DOHH2 (cell line): ENCODE measurements around the gene AXIN2.
"Not testable (repeated sequence)": the region's sequence is repeated elsewhere in the genome, so short reads cannot be mapped to it uniquely, and the experiment has no call there.

Source experiments
- H3F3A ChIP-seq: fragments of 200-600 bp; sonication (generic), shearing (Covaris generic); 2 replicates; pipeline ENCODE4 v1.6.0; 2016; ENCODE audit warnings: antibody characterized with exemption, mild to moderate bottlenecking; ENCODE audit not compliant: control insufficient read depth, insufficient read depth
- H3K27ac ChIP-seq: fragments of 200-600 bp; sonication (generic); 2 replicates; pipeline ENCODE4 v1.5.1; 2014; ENCODE audit warnings: low read depth, mild to moderate bottlenecking, low read length, moderate library complexity
- H3K27me3 ChIP-seq: fragments of 200-600 bp; sonication (generic); 2 replicates; pipeline ENCODE4 v1.6.1; 2014; ENCODE audit warnings: mild to moderate bottlenecking, low read length, mixed read lengths; ENCODE audit not compliant: control insufficient read depth
- H3K36me3 ChIP-seq: fragments of 200-600 bp; sonication (generic); 2 replicates; pipeline ENCODE4 v1.6.1; 2014; ENCODE audit warnings: mild to moderate bottlenecking, low read length, moderate library complexity, mixed read lengths; ENCODE audit not compliant: control insufficient read depth
- H3K4me1 ChIP-seq: fragments of 200-600 bp; sonication (generic); 2 replicates; pipeline ENCODE4 v1.6.1; 2014; ENCODE audit warnings: mild to moderate bottlenecking, low read length, mixed read lengths; ENCODE audit not compliant: control insufficient read depth
- H3K4me2 ChIP-seq: fragments of 200-600 bp; sonication (generic); 2 replicates; pipeline ENCODE4 v1.6.0; 2014; ENCODE audit warnings: mild to moderate bottlenecking, low read length, moderate library complexity
- H3K4me3 ChIP-seq: fragments of 200-600 bp; sonication (generic); 2 replicates; pipeline ENCODE4 v1.5.1; 2014; ENCODE audit warnings: mild to moderate bottlenecking, low read length, mixed read lengths
- H3K79me2 ChIP-seq: fragments of 200-600 bp; sonication (generic); 2 replicates; pipeline ENCODE4 v1.6.1; 2014; ENCODE audit warnings: mild to moderate bottlenecking, low read length, mixed read lengths; ENCODE audit not compliant: control insufficient read depth
- H3K9me2 ChIP-seq: fragments of 200-600 bp; sonication (generic); replicated peaks from 2 replicates; pipeline ENCODE4 v1.6.1; 2014; ENCODE audit warnings: mild to moderate bottlenecking, low read length, mixed read lengths; ENCODE audit not compliant: control insufficient read depth
- H3K9me3 ChIP-seq: fragments of 200-600 bp; sonication (generic); 2 replicates; pipeline ENCODE4 v1.6.1; 2014; ENCODE audit warnings: antibody characterized with exemption, low read length, mixed read lengths; ENCODE audit not compliant: control insufficient read depth, insufficient read depth
- H4K20me1 ChIP-seq: fragments of 200-600 bp; sonication (generic); 2 replicates; pipeline ENCODE4 v1.6.0; 2014; ENCODE audit warnings: low read depth, mild to moderate bottlenecking, antibody characterized with exemption, low read length, moderate library complexity; ENCODE audit not compliant: control insufficient read depth, insufficient read depth
- CTCF ChIP-seq: fragments of 200-600 bp; sonication (generic); IDR thresholded peaks from one replicate; pipeline ENCODE4 v1.5.1; 2014; ENCODE audit warnings: antibody characterized with exemption, mild to moderate bottlenecking, low read depth, low read length; ENCODE audit not compliant: poor library complexity, severe bottlenecking
- EZH2phosphoT487 ChIP-seq: fragments of 200-600 bp; sonication (generic); IDR thresholded peaks from 2 replicates; pipeline ENCODE4 v1.6.1; 2017; ENCODE audit warnings: borderline replicate concordance, mild to moderate bottlenecking, antibody characterized with exemption, low read length, moderate library complexity, mixed read lengths

AXIN2 gene

DNA sequence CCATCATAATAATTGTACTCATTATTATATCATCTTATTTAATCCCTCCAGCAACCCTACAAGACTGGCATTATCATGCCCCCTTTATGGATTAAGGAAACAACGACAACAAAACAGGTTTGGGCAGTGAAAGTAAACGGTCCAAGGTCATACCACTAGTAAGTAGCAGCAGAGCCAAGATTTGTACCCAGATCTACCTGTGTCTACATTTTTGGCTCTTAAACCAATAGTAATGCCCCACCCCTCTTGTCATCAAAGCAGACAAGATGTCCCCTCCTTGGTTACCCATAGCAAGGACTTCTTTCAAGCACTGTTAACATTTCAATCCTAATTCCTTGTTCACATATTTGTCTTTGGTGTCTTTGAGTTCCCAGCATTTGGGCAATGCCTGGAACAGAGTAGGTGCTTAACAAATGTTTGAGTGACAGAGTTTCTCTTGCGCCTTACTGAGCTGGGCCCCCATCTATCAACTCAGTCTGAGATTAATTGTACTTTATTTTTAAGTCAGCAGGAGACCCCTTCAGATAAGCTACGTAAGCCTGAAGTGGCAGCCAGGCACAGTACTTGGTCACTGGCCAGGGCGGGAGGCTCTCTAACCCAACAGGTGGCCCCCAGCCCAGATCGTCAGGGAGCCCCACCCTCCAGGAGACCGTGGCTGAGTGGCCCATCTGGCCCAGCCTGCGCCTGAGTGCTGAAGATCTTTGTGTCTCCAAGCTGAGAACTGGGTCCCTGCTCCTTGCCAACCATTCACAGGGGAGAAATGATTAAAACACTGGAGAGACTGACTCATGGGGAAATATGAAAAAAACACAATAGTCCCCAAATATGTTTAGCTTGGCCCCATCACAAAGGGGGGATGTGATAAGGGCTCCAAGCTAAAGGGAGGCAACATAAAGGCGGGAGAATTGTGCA, 75.8 kb downstream of the AXIN2 start:
- TF ChIP-seq EZH2phosphoT487 (no peak), CTCF (no peak)
- H3K79me2 ChIP-seq: no peaks in the 10 kb centered on the region
- no peak overlapping the region for H3K4me2 ChIP-seq
- H3K9me3 ChIP-seq: no peaks in the 10 kb centered on the region
- no peaks in the 10 kb centered on the region for H3K36me3 ChIP-seq
- H4K20me1 ChIP-seq: no peaks in the 10 kb centered on the region
- no peak overlapping the region for H3K27ac ChIP-seq
- no peaks in the 10 kb centered on the region for H3K9me2 ChIP-seq
- H3K4me1 ChIP-seq: no peaks in the 10 kb centered on the region
- no peak overlapping the region for H3K4me3 ChIP-seq
- no peaks in the 10 kb centered on the region for H3K27me3 ChIP-seq
- H3F3A ChIP-seq: no peaks in the 10 kb centered on the region

GRCh38 chr17:65484405-65484804, 77.0 kb downstream of the AXIN2 start:
- not testable (repeated sequence) for H3K27ac ChIP-seq, H3F3A ChIP-seq, H4K20me1 ChIP-seq, H3K9me3 ChIP-seq, H3K9me2 ChIP-seq, H3K36me3 ChIP-seq, H3K79me2 ChIP-seq, H3K27me3 ChIP-seq, H3K4me1 ChIP-seq, H3K4me3 ChIP-seq, H3K4me2 ChIP-seq

DNA sequence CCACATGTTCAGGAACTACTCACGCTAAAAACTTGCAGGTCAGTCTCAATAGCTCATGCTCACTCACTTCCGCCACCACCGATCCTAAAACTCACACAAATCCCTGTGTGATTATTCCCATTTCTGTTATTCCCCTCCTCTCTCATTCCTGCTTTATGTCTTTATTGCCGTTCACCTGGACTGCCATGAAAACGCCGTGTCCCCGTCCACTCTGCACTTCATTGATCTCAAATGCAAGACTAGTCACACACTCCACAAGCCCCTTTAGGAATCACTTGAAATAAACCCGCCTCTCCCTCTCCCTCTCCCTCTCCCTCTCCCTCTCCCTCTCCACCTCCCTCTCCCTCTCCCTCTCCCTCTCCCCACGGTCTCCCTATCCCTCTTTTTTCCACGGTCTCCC, 78.0 kb downstream of the AXIN2 start:
- TF ChIP-seq CTCF (no peak), EZH2phosphoT487 (no peak)
- Histone ChIP-seq H3K27me3 (no peaks in the 10 kb centered on the region), H3K27ac (no peak overlapping the region), H3K4me2 (no peak overlapping the region), H3K9me3 (no peaks in the 10 kb centered on the region), H3K79me2 (no peaks in the 10 kb centered on the region), H3K9me2 (no peaks in the 10 kb centered on the region), H3F3A (no peaks in the 10 kb centered on the region), H3K36me3 (no peaks in the 10 kb centered on the region), H3K4me3 (no peak overlapping the region), H4K20me1 (no peaks in the 10 kb centered on the region), H3K4me1 (no peaks in the 10 kb centered on the region)

DNA sequence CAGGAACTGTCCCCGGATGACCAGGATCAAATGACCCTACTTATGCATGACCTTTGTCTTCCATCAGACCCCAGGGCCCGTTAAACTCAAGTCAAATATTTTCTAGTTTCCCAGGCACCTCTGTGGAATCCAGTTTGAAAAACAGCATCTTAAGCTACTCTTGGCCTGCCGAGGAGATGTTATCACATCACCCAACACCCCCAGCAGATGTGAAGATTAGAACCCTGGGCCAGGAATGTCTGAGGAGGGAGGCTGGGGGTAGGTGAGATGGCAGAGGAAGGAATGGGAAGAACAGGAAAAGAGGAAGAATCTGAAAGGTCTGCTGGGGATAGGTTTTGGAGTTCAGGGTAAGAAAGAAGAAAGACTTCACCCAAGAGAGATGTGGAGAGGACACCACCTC, 79.2 kb downstream of the AXIN2 start:
- Histone ChIP-seq H3K79me2 (no peaks in the 10 kb centered on the region), H4K20me1 (no peaks in the 10 kb centered on the region), H3F3A (no peaks in the 10 kb centered on the region), H3K4me2 (no peak overlapping the region), H3K4me3 (no peak overlapping the region), H3K27me3 (no peaks in the 10 kb centered on the region), H3K36me3 (no peaks in the 10 kb centered on the region), H3K4me1 (no peaks in the 10 kb centered on the region), H3K27ac (no peak overlapping the region), H3K9me3 (no peaks in the 10 kb centered on the region), H3K9me2 (no peaks in the 10 kb centered on the region)
- TF ChIP-seq CTCF (no peak), EZH2phosphoT487 (no peak)
